GM12891 (cell line): ENCODE measurements around the gene UBR4.
"Not testable (repeated sequence)": the region's sequence is repeated elsewhere in the genome, so short reads cannot be mapped to it uniquely, and the experiment has no call there.

ENCODE experiments used
- DNase-seq: peaks from one replicate; pipeline ENCODE4 v3.0.0; 2011; ENCODE audit warnings: low spot score; ENCODE audit not compliant: insufficient read length
- FAIRE-seq: peaks from 2 replicates; lab custom pipeline; 2011; peaks lifted over from hg19 to GRCh38; lab: Jason Lieb, UNC
- PAX5 ChIP-seq: IDR thresholded peaks from 2 replicates; pipeline ENCODE4 v1.6.1; 2011; ENCODE audit warnings: low read length, moderate library complexity, mild to moderate bottlenecking; ENCODE audit not compliant: insufficient read depth, severe bottlenecking
- POLR2A ChIP-seq: IDR thresholded peaks from 2 replicates; pipeline ENCODE4 v1.6.1; 2011; ENCODE audit warnings: low read depth, low read length, control low read depth
- POLR2AphosphoS5 ChIP-seq: IDR thresholded peaks from 2 replicates; pipeline ENCODE4 v1.6.1; 2011; ENCODE audit warnings: low read depth, low read length, control low read depth
- POU2F2 ChIP-seq: IDR thresholded peaks from 2 replicates; pipeline ENCODE4 v1.6.1; 2011; ENCODE audit warnings: low read depth, mild to moderate bottlenecking, control low read depth, low read length, moderate library complexity
- SPI1 ChIP-seq: IDR thresholded peaks from 2 replicates; pipeline ENCODE4 v1.6.1; 2011; ENCODE audit warnings: low read depth, low read length, control low read depth
- TAF1 ChIP-seq: IDR thresholded peaks from 2 replicates; pipeline ENCODE4 v1.6.1; 2011; ENCODE audit warnings: low read depth, low read length, control low read depth

The UBR4 gene

GRCh38 chr1:19191811-19192210 lies 18.3 kb downstream of the UBR4 start:
- DNase-seq (no peak), FAIRE-seq (no peak)
- TF ChIP-seq TAF1, result no peak

GRCh38 chr1:19190468-19190867 lies 19.6 kb downstream of the UBR4 start:
- DNase-seq (no peak), FAIRE-seq (no peak)
- TF ChIP-seq POU2F2 (no peak), SPI1 (no peak), TAF1 (no peak)

- no peak for TF ChIP-seq POU2F2
- TF ChIP-seq PAX5, result no peak
- TF ChIP-seq TAF1, result no peak
- TF ChIP-seq POLR2AphosphoS5, result no peak
- TF ChIP-seq POLR2A, result no peak
- no peak for TF ChIP-seq SPI1
- no peak for DNase-seq
- no peak for FAIRE-seq
Observed at GRCh38 chr1:19189270-19189669, 20.8 kb downstream of the UBR4 start.

- DNase-seq (no peak), FAIRE-seq (no peak)
- TF ChIP-seq POLR2A (no peak), TAF1 (no peak), POU2F2 (no peak), POLR2AphosphoS5 (no peak), PAX5 (no peak), SPI1 (no peak)
Observed at GRCh38 chr1:19187852-19188251, 22.2 kb downstream of the UBR4 start.

- TF ChIP-seq POU2F2 (no peak), PAX5 (no peak), POLR2AphosphoS5 (no peak), SPI1 (no peak), TAF1 (no peak), POLR2A (no peak)
- FAIRE-seq (no peak), DNase-seq (no peak)
Observed at GRCh38 chr1:19186001-19186400, 24.1 kb downstream of the UBR4 start.

GRCh38 chr1:19182223-19182622 lies 27.8 kb downstream of the UBR4 start:
- TF ChIP-seq POU2F2 (no peak), PAX5 (no peak), SPI1 (no peak), POLR2A (no peak), POLR2AphosphoS5 (no peak), TAF1 (no peak)
- DNase-seq (no peak), FAIRE-seq (no peak)

- DNase-seq, FAIRE-seq: not testable (repeated sequence)
Observed at GRCh38 chr1:19180265-19180657, 29.8 kb downstream of the UBR4 start.

GRCh38 chr1:19179597-19180264 lies 30.3 kb downstream of the UBR4 start:
- TF ChIP-seq POLR2AphosphoS5 (no peak), POU2F2 (no peak)
- peak; percentile 3 for DNase-seq
- peak; percentile 63 for FAIRE-seq

GRCh38 chr1:19178734-19179398 lies 31.2 kb downstream of the UBR4 start:
- DNase-seq, result no peak
- FAIRE-seq, result no peak
- no peak for TF ChIP-seq POLR2A
- TF ChIP-seq POU2F2, result no peak
- TF ChIP-seq PAX5, result no peak
- TF ChIP-seq SPI1, result no peak
- no peak for TF ChIP-seq TAF1
- TF ChIP-seq POLR2AphosphoS5, result no peak

- no peak for TF ChIP-seq PAX5
- DNase-seq, result no peak
- no peak for FAIRE-seq
Observed at GRCh38 chr1:19177811-19178210, 32.3 kb downstream of the UBR4 start.

- FAIRE-seq, result peak; percentile 78
- TF ChIP-seq SPI1 (no peak), POLR2AphosphoS5 (no peak), POU2F2 (no peak), TAF1 (no peak), POLR2A (no peak), PAX5 (no peak)
- peak; percentile 13 for DNase-seq
Observed at GRCh38 chr1:19169642-19170041, 40.4 kb downstream of the UBR4 start.
